H1 (cell line): ENCODE measurements around the gene AMH. TPM values are rescaled to one million over a fixed set of nuclear protein-coding genes. Genes with fewer than 3 reads are reported as not detected.

ENCODE experiments used
- CTCF ChIA-PET: fragments of 300-600 bp; sonication (Branson Sonifier 250); formaldehyde crosslinking; loops from one replicate; lab custom pipeline; 2021; ENCODE audit not compliant: partially characterized antibody; lab: Charles Lee
- POLR2A ChIA-PET: fragments of 300-600 bp; sonication (Branson Sonifier 250); formaldehyde crosslinking; loops from one replicate; lab custom pipeline; 2021; ENCODE audit warnings: inconsistent platforms; ENCODE audit not compliant: partially characterized antibody; lab: Charles Lee
- DNase-seq, 2 experiments: peaks; one replicate each; pipeline versions ENCODE4 v3.0.0 to v3.0.0-alpha.2; 2010 to 2022; ENCODE audit warnings: low spot score in 2 of 2, low read depth in 1 of 2, mixed read lengths in 1 of 2
- FAIRE-seq: peaks from 2 replicates; lab custom pipeline; 2011; peaks lifted over from hg19 to GRCh38; lab: Jason Lieb, UNC
- H2AFZ ChIP-seq: 2 replicates; pipeline ENCODE4 v1.8.1; 2012; ENCODE audit warnings: low read length, inconsistent platforms
- H2AK5ac ChIP-seq: 2 replicates; pipeline ENCODE4 v1.6.1; 2013; ENCODE audit warnings: low read depth, low read length
- H2BK120ac ChIP-seq: replicated peaks from 2 replicates; pipeline ENCODE3; 2013; ENCODE audit warnings: low read depth, low read length, inconsistent platforms
- H2BK12ac ChIP-seq: 2 replicates; pipeline ENCODE4 v1.6.1; 2013; ENCODE audit warnings: low read depth, low read length
- H2BK15ac ChIP-seq: 2 replicates; pipeline ENCODE4 v1.6.1; 2013; ENCODE audit warnings: low read length
- H2BK20ac ChIP-seq: 2 replicates; pipeline ENCODE4 v1.6.1; 2013; ENCODE audit warnings: low read length
- H2BK5ac ChIP-seq: 2 replicates; pipeline ENCODE4 v1.6.1; 2013; ENCODE audit warnings: low read depth, low read length
- H3K14ac ChIP-seq: 2 replicates; pipeline ENCODE4 v1.6.1; 2013; ENCODE audit warnings: inconsistent platforms; ENCODE audit not compliant: insufficient read length
- H3K18ac ChIP-seq: 2 replicates; pipeline ENCODE4 v1.6.1; 2013; ENCODE audit warnings: low read length; ENCODE audit errors: extremely low read depth
- H3K23ac ChIP-seq: 2 replicates; pipeline ENCODE4 v1.6.1; 2013; ENCODE audit warnings: inconsistent platforms; ENCODE audit not compliant: insufficient read length
- H3K23me2 ChIP-seq: 2 replicates; pipeline ENCODE4 v1.6.1; 2013; ENCODE audit warnings: low read depth, low read length
- H3K27ac ChIP-seq: 2 replicates; pipeline ENCODE4 v1.6.1; 2011; ENCODE audit warnings: low read depth, low read length, inconsistent platforms
- H3K27me3 ChIP-seq, 4 experiments: replicated peaks in 1 of 4; 1 replicate in 1 of 4; 2 replicates in 3 of 4; pipeline versions ENCODE4 v1.6.1 to v1.8.1; 2011 to 2013; ENCODE audit warnings: low read length in 3 of 4, mild to moderate bottlenecking in 3 of 4, inconsistent platforms in 2 of 4, mixed read lengths in 2 of 4, moderate library complexity in 1 of 4; ENCODE audit not compliant: control insufficient read depth in 3 of 4, insufficient read depth in 3 of 4; ENCODE audit errors: extremely low read depth in 1 of 4
- H3K36me3 ChIP-seq, 4 experiments: 2 replicates each; pipeline versions ENCODE4 v1.6.1 to v1.8.1; 2011 to 2013; ENCODE audit warnings: mild to moderate bottlenecking in 4 of 4, low read length in 3 of 4, moderate library complexity in 2 of 4, control low read depth in 1 of 4, inconsistent platforms in 1 of 4; ENCODE audit not compliant: insufficient read depth in 4 of 4, control insufficient read depth in 2 of 4
- H3K4ac ChIP-seq: replicated peaks from 2 replicates; pipeline ENCODE3; 2013; ENCODE audit warnings: low read length, low read depth, mixed read lengths, inconsistent platforms; ENCODE audit not compliant: insufficient read length
- H3K4me1 ChIP-seq, 4 experiments: replicated peaks in 1 of 4; 1 replicate in 1 of 4; 2 replicates in 3 of 4; pipeline versions ENCODE4 v1.6.1 to v1.8.1; 2011 to 2013; ENCODE audit warnings: low read length in 3 of 4, inconsistent platforms in 2 of 4, mixed read lengths in 1 of 4; ENCODE audit not compliant: insufficient read depth in 4 of 4, control insufficient read depth in 3 of 4
- H3K4me2 ChIP-seq, 2 experiments: 2 replicates each; pipeline versions ENCODE4 v1.6.1 to v1.8.1; 2011 to 2013; ENCODE audit warnings: low read depth in 2 of 2, low read length in 2 of 2, control low read depth in 1 of 2, inconsistent platforms in 1 of 2, mild to moderate bottlenecking in 1 of 2; ENCODE audit not compliant: insufficient read depth in 1 of 2
- H3K4me3 ChIP-seq, 4 experiments: fragments of 200-600, 300-600 bp in 1 of 4; sonication (generic), shearing (Covaris generic), sonication (Bioruptor Twin) in 1 of 4; 2 replicates each; pipeline versions ENCODE4 v1.5.1 to v1.8.1; 2011 to 2016; ENCODE audit warnings: low read length in 4 of 4, low read depth in 3 of 4, control low read depth in 2 of 4, inconsistent platforms in 2 of 4, mild to moderate bottlenecking in 2 of 4, mixed read lengths in 1 of 4, moderate library complexity in 1 of 4; ENCODE audit not compliant: insufficient read depth in 2 of 4; ENCODE audit errors: extremely low read depth in 1 of 4
- H3K56ac ChIP-seq: replicated peaks from 2 replicates; pipeline ENCODE3; 2013; ENCODE audit warnings: low read depth, mild to moderate bottlenecking, mixed read lengths, low read length, inconsistent platforms; ENCODE audit not compliant: insufficient read length
- H3K79me1 ChIP-seq: 2 replicates; pipeline ENCODE4 v1.6.1; 2013; ENCODE audit warnings: low read depth, low read length, control low read depth
- H3K79me2 ChIP-seq, 2 experiments: 2 replicates each; pipeline versions ENCODE4 v1.6.1 to v1.8.1; 2012 to 2013; ENCODE audit warnings: low read length in 2 of 2, mild to moderate bottlenecking in 2 of 2, inconsistent platforms in 1 of 2; ENCODE audit not compliant: insufficient read depth in 2 of 2, control insufficient read depth in 1 of 2
- H3K9ac ChIP-seq, 4 experiments: replicated peaks in 1 of 4; 1 replicate in 1 of 4; 2 replicates in 3 of 4; pipeline versions ENCODE4 v1.6.1 to v1.8.1; 2011 to 2013; ENCODE audit warnings: low read depth in 3 of 4, low read length in 3 of 4, control low read depth in 2 of 4, mild to moderate bottlenecking in 2 of 4, moderate library complexity in 2 of 4, inconsistent platforms in 1 of 4; ENCODE audit errors: extremely low read depth in 1 of 4
- H3K9me3 ChIP-seq, 2 experiments: 2 replicates each; pipeline versions ENCODE4 v1.6.1 to v1.8.1; 2012 to 2013; ENCODE audit warnings: mild to moderate bottlenecking in 2 of 2, moderate library complexity in 2 of 2, control low read depth in 1 of 2, inconsistent platforms in 1 of 2, low read depth in 1 of 2, low read length in 1 of 2, mixed read lengths in 1 of 2; ENCODE audit not compliant: insufficient read depth in 2 of 2
- H4K20me1 ChIP-seq, 2 experiments: replicated peaks in 1 of 2; 2 replicates each; pipeline versions ENCODE3 to v1.8.1; 2011 to 2013; ENCODE audit warnings: inconsistent platforms in 2 of 2, low read length in 2 of 2, mild to moderate bottlenecking in 1 of 2; ENCODE audit not compliant: insufficient read depth in 2 of 2, control insufficient read depth in 1 of 2
- H4K5ac ChIP-seq: 2 replicates; pipeline ENCODE4 v1.6.1; 2013; ENCODE audit warnings: low read length, low read depth, mixed read lengths, inconsistent platforms; ENCODE audit not compliant: insufficient read length
- H4K8ac ChIP-seq: 2 replicates; pipeline ENCODE4 v1.8.0; 2013; ENCODE audit warnings: mild to moderate bottlenecking, moderate library complexity, low read length, inconsistent platforms; ENCODE audit not compliant: insufficient read depth; ENCODE audit errors: extremely low read depth
- H4K91ac ChIP-seq: replicated peaks from 2 replicates; pipeline ENCODE3; 2013; ENCODE audit warnings: low read length, mixed read lengths, inconsistent platforms; ENCODE audit not compliant: insufficient read length
- KDM1A ChIP-seq: fragments of 200-600, 300-600 bp; sonication (generic); IDR thresholded peaks from 2 replicates; pipeline ENCODE4 v1.7.1; 2016; ENCODE audit warnings: mild to moderate bottlenecking, low read length, borderline replicate concordance
- SRF ChIP-seq: IDR thresholded peaks from 2 replicates; pipeline ENCODE4 v1.6.1; 2011; ENCODE audit warnings: mild to moderate bottlenecking, low read depth, low read length, moderate library complexity
- WGBS, 2 experiments: shearing (Covaris generic) in 1 of 2; methylation state at CpG; one replicate each; pipeline versions ENCODE4 v1.1.6 to v1.1.7; 2013 to 2015; ENCODE audit warnings: low lambda C conversion rate in 2 of 2, mixed read lengths in 2 of 2, inconsistent platforms in 1 of 2, low coverage in 1 of 2, missing lambda C conversion rate in 1 of 2; ENCODE audit not compliant: insufficient replicate concordance in 2 of 2, insufficient coverage in 1 of 2, insufficient read length in 1 of 2; ENCODE audit errors: extremely low coverage in 1 of 2, missing lambda C conversion rate in 1 of 2; 5-methylcytosine and 5-hydroxymethylcytosine counted together
- polyA plus RNA-seq, 7 experiments: library from polyadenylated mRNA; depleted of rRNA in 3 of 7; stranded (reverse) in 5 of 7; unstranded in 2 of 7; fragments of >200 nt in 5 of 7; fragments of 200-250 nt in 2 of 7; gene quantifications; 1 replicate in 5 of 7; 2 replicates in 1 of 7; 4 replicates in 1 of 7; pipeline versions ENCODE4 v1.2.1 to v1.2.3, GENCODE V29; 2011 to 2013; ENCODE audit warnings: missing spikeins in 2 of 7, mixed read lengths in 2 of 7
- total RNA-seq: library from RNA; stranded (reverse); fragmentation: NEBNext Ultra II Directional; extraction: Animal tissue kit (Norgen Biotek cat#: 25700); gene quantifications from 2 replicates; pipeline ENCODE4 v1.2.1, GENCODE V29; 2021

Gene AMH
- total and polyA plus RNA-seq, 2 of the 8 experiments (the other 6 are each of a cell fraction or from before 2014, with no cell fraction given), result 10.5 to 15.4 TPM

DNA sequence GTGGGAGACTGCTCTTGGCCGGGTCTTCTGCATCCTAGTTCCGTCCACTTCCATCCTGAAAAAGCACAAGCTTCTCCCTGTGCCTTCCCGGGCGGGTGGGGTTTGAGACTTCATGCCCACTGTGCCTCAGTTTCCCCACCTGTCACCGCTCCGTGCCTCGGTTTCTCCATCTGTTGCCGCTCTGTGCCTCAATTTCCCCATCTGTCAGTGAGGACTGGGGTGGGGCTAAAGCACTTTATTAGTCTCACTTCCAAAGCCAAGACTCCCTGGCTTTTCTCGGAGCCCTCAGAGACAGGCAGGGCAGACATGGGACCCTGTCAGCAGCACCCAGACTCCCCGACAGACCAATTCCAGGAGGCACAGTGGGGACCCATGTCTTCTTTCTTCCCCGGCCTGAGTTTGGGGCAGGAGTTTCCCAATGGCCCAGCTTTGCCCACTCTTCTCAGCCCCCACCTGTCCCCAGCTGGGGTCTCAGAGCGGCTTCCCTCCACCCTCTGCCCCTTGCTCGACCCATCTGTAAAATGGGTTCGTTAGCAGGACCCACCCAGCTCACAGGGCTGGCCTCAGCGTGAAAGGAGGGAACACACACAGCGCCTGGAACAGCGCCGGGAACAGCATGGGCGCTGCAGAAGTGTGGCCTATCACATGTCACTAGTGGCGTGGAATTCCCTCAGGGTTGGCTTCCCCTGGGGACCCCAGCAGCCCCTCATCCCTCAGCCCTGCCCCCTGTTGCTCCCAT lies 37.4 kb downstream of the AMH start:
- Histone ChIP-seq H3K4me3 (no peak overlapping the region), H2BK120ac (no peak overlapping the region), H3K36me3 (peaks cover 0 to 6% (median 0%) of the 10 kb centered on the region in 4 experiments; a peak in 1 of 8 replicates), H2BK15ac (no peak overlapping the region), H3K9me3 (no peaks in the 10 kb centered on the region), H3K4me2 (no peak overlapping the region), H2BK20ac (no peak overlapping the region), H2AFZ (no peak overlapping the region), H3K4ac (no peak overlapping the region), H2AK5ac (no peak overlapping the region), H3K23me2 (peaks cover 14% of the 10 kb centered on the region; the same call in 1 of the 2 replicates), H3K14ac (no peak overlapping the region), H3K27ac (no peak overlapping the region), H3K27me3 (peaks cover 30 to 66% (median 58%) of the 10 kb centered on the region in 4 experiments), H2BK12ac (no peak overlapping the region), H4K5ac (no peak overlapping the region), H3K9ac (no peak overlapping the region), H4K91ac (no peak overlapping the region), H3K23ac (no peak overlapping the region), H3K79me1 (no peaks in the 10 kb centered on the region), H3K18ac (no peak overlapping the region), H3K79me2 (no peaks in the 10 kb centered on the region), H4K8ac (no peak overlapping the region; the same call in 1 of the 2 replicates), H3K56ac (no peak overlapping the region), H4K20me1 (peaks cover 0 to 13% of the 10 kb centered on the region in 2 experiments), H2BK5ac (no peak overlapping the region), H3K4me1 (peaks cover 0 to 27% (median 9%) of the 10 kb centered on the region in 4 experiments; a peak in 5 of 7 replicates)
- WGBS, 2 experiments, result 89% methylated on average over 20 of the region's 20 CpGs; no CpG with 5 or more reads in 1 of the 2 experiments
- ChIA-PET CTCF (interaction anchor here (1.1 to 5.0 kb wide), 6 partner anchors 9 to 350 kb away, joined by 3 to 46 read pairs (median 9); no protein-coding TSS in a partner anchor), POLR2A (interaction anchor here (0.7 to 3.1 kb wide), 14 partner anchors 8 to 141 kb away, joined by 3 to 25 read pairs (median 4); no protein-coding TSS in a partner anchor)
- TF ChIP-seq SRF, result no peak
- TF ChIP-seq KDM1A, result peak; percentile 63
- DNase-seq (no peak), FAIRE-seq (no peak)
